Smooth muscle cell (in vitro differentiated cells): ENCODE data around the gene PITX1. TPM values are rescaled to one million over a fixed set of nuclear protein-coding genes. Genes with fewer than 3 reads are reported as not detected.

Experiments used
- DNase-seq: peaks from one replicate; lab custom pipeline; 2025; ENCODE audit not compliant: unreplicated experiment; lab: John Stamatoyannopoulos, UW
- H2AFZ ChIP-seq: fragments of 200-600 bp; sonication (generic); 2 replicates; pipeline ENCODE4 v1.6.0; 2016; ENCODE audit warnings: antibody characterized with exemption, low read depth, mild to moderate bottlenecking
- H3F3A ChIP-seq: fragments of 200-600 bp; sonication (generic); 2 replicates; pipeline ENCODE4 v1.6.0; 2017; ENCODE audit warnings: antibody characterized with exemption, low read depth
- H3K27ac ChIP-seq: fragments of 200-600 bp; sonication (generic); 2 replicates; pipeline ENCODE4 v1.5.1; 2016; ENCODE audit warnings: low read depth, mild to moderate bottlenecking
- H3K27me3 ChIP-seq: fragments of 200-600 bp; sonication (generic); 2 replicates; pipeline ENCODE4 v1.6.1; 2016; ENCODE audit warnings: low read depth, mild to moderate bottlenecking
- H3K36me3 ChIP-seq: fragments of 200-600 bp; sonication (generic); 2 replicates; pipeline ENCODE4 v1.5.1; 2016; ENCODE audit warnings: low read depth
- H3K4me1 ChIP-seq: fragments of 200-600 bp; sonication (generic); 2 replicates; pipeline ENCODE4 v1.5.1; 2016; ENCODE audit warnings: low read depth
- H3K4me2 ChIP-seq: fragments of 200-600 bp; sonication (generic); 2 replicates; pipeline ENCODE4 v1.6.0; 2016; ENCODE audit warnings: mild to moderate bottlenecking
- H3K4me3 ChIP-seq: fragments of 200-600 bp; sonication (generic); 2 replicates; pipeline ENCODE4 v1.5.1; 2016; ENCODE audit warnings: mild to moderate bottlenecking
- H3K79me2 ChIP-seq: fragments of 200-600 bp; sonication (generic); 2 replicates; pipeline ENCODE4 v1.6.0; 2016; ENCODE audit warnings: low read depth, mild to moderate bottlenecking
- H3K9ac ChIP-seq: fragments of 200-600 bp; sonication (generic); 2 replicates; pipeline ENCODE4 v1.6.0; 2016; ENCODE audit warnings: low read depth
- H3K9me3 ChIP-seq: fragments of 200-600 bp; sonication (generic); replicated peaks from 2 replicates; pipeline ENCODE4 v1.5.1; 2016; ENCODE audit warnings: low read depth
- H4K20me1 ChIP-seq: fragments of 200-600 bp; sonication (generic); 2 replicates; pipeline ENCODE4 v1.6.0; 2016; ENCODE audit warnings: low read depth
- CTCF ChIP-seq: fragments of 200-600 bp; sonication (generic); IDR thresholded peaks from 2 replicates; pipeline ENCODE4 v1.5.1; 2017; ENCODE audit warnings: borderline replicate concordance, mild to moderate bottlenecking, antibody characterized with exemption; ENCODE audit not compliant: insufficient read depth, poor library complexity, severe bottlenecking
- WGBS: methylation state at CpG from one replicate; pipeline ENCODE4 v1.1.7; 2016; ENCODE audit warnings: low lambda C conversion rate; 5-methylcytosine and 5-hydroxymethylcytosine counted together
- polyA plus RNA-seq: library from polyadenylated mRNA; unstranded; fragments of >200 nt; fragmentation: Nextera tagmentation; extraction: Ambion mirVana; gene quantifications from 2 replicates; pipeline ENCODE4 v1.2.1, GENCODE V29; 2016
- total RNA-seq: library from RNA; depleted of rRNA; stranded (reverse); fragments of >200 nt; gene quantifications from 2 replicates; pipeline ENCODE4 v1.2.3, GENCODE V29; 2014

PITX1 gene
- total and polyA plus RNA-seq, 2 experiments from 2014 or later = 161 to 473 TPM

GRCh38 chr5:135048286-135048685, 14.3 kb upstream of the PITX1 start:
- no peak overlapping the region for H3K4me2 ChIP-seq
- no peaks in the 10 kb centered on the region for H3K79me2 ChIP-seq
- no peaks in the 10 kb centered on the region for H4K20me1 ChIP-seq
- peaks cover 36% of the 10 kb centered on the region for H3K27me3 ChIP-seq
- H3K4me1 ChIP-seq = peaks cover 5% of the 10 kb centered on the region
- no peak overlapping the region for H3K4me3 ChIP-seq
- no peak overlapping the region for H3K9ac ChIP-seq
- no peak overlapping the region for H3K27ac ChIP-seq
- no peak overlapping the region for H2AFZ ChIP-seq
- WGBS = 100% methylated on average over 2 of the region's 2 CpGs
- no peaks in the 10 kb centered on the region for H3K9me3 ChIP-seq
- no peaks in the 10 kb centered on the region for H3K36me3 ChIP-seq
- H3F3A ChIP-seq = no peaks in the 10 kb centered on the region
- no peak for DNase-seq
- TF ChIP-seq CTCF = no peak

- TF ChIP-seq CTCF = no peak
- no peaks in the 10 kb centered on the region for H3K79me2 ChIP-seq
- no peaks in the 10 kb centered on the region for H3K36me3 ChIP-seq
- WGBS = 79% methylated on average over 2 of the region's 2 CpGs
- DNase-seq = no peak
- H3K9ac ChIP-seq = no peak overlapping the region
- no peaks in the 10 kb centered on the region for H3K9me3 ChIP-seq
- no peak overlapping the region for H3K4me2 ChIP-seq
- H3K4me3 ChIP-seq = no peak overlapping the region
- no peak overlapping the region for H3K27ac ChIP-seq
- no peaks in the 10 kb centered on the region for H4K20me1 ChIP-seq
- H3K27me3 ChIP-seq = peaks cover 46% of the 10 kb centered on the region
- H3K4me1 ChIP-seq = peaks cover 5% of the 10 kb centered on the region
- no peaks in the 10 kb centered on the region for H3F3A ChIP-seq
- H2AFZ ChIP-seq = no peak overlapping the region
Observed at GRCh38 chr5:135047347-135047695, 13.3 kb upstream of the PITX1 start.

- Histone ChIP-seq H3F3A (no peaks in the 10 kb centered on the region), H3K4me1 (peaks cover 5% of the 10 kb centered on the region), H3K79me2 (no peaks in the 10 kb centered on the region), H4K20me1 (no peaks in the 10 kb centered on the region), H2AFZ (no peak overlapping the region), H3K9me3 (no peaks in the 10 kb centered on the region), H3K27ac (no peak overlapping the region), H3K27me3 (peaks cover 51% of the 10 kb centered on the region), H3K4me3 (no peak overlapping the region), H3K4me2 (no peak overlapping the region), H3K9ac (no peak overlapping the region), H3K36me3 (no peaks in the 10 kb centered on the region)
- TF ChIP-seq CTCF = no peak
- WGBS = 85% methylated on average over 5 of the region's 5 CpGs
- DNase-seq = no peak
Observed at GRCh38 chr5:135046661-135047346, 12.8 kb upstream of the PITX1 start.

GRCh38 chr5:135045488-135045887, 11.5 kb upstream of the PITX1 start:
- peaks cover 5% of the 10 kb centered on the region for H3K4me1 ChIP-seq
- no peak overlapping the region for H3K4me2 ChIP-seq
- H3K27me3 ChIP-seq = peaks cover 54% of the 10 kb centered on the region
- H3K4me3 ChIP-seq = no peak overlapping the region
- no peak overlapping the region for H3K9ac ChIP-seq
- H3K27ac ChIP-seq = no peak overlapping the region
- DNase-seq = no peak
- no peaks in the 10 kb centered on the region for H3F3A ChIP-seq
- no peak overlapping the region for H2AFZ ChIP-seq
- H4K20me1 ChIP-seq = no peaks in the 10 kb centered on the region
- no peaks in the 10 kb centered on the region for H3K79me2 ChIP-seq
- no peaks in the 10 kb centered on the region for H3K36me3 ChIP-seq
- no peak for TF ChIP-seq CTCF
- no peaks in the 10 kb centered on the region for H3K9me3 ChIP-seq
